ENCODE data around the gene FOXF1.

Gene FOXF1

DNA sequence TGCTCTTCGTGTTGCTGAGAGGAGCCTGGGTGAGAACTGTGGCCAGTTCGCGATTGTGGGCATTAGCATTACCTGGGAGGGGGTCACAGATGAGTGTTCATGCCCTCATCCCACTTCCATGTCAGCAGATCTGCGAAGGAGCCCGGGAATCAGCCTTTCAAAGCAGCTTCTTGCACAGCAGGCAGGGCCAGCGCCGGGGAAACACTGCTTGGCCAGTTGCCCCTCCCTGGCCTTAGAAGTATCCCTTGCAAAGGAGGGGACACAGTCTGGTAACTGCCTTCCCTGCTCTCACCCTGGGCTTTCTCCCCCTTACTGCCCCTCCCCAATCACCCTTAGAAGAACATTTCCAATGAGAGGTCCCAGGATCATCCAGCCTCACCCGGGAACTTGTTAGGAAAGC lies 42.8 kb upstream of the FOXF1 start:
- no peaks in the 10 kb centered on the region for H3K4me1 ChIP-seq (ENCODE audit: insufficient read depth, insufficient read length)
- no peaks in the 10 kb centered on the region for H3K27me3 ChIP-seq (ENCODE audit: insufficient read depth, insufficient read length)
- peaks cover 12% of the 10 kb centered on the region for H3K9me3 ChIP-seq (ENCODE audit: insufficient read depth, low read length)
- no peaks in the 10 kb centered on the region for H3K36me3 ChIP-seq (ENCODE audit: insufficient read depth, insufficient read length, low read length)
- H3K4me3 ChIP-seq (ENCODE audit: insufficient read length, low read depth): no peak overlapping the region
- no peak overlapping the region for H3K9ac ChIP-seq (ENCODE audit: insufficient read length, low read depth)
- DNase-seq (ENCODE audit: low read depth, low spot score): no peak
- TF ChIP-seq YY1 (IDR thresholded peaks at IDR 0.05; ENCODE audit: insufficient read depth, insufficient read length) (no peak), ZNF274 (IDR thresholded peaks at IDR 0.05; ENCODE audit: low read depth, low read length) (no peak), SUZ12 (IDR thresholded peaks at IDR 0.05; ENCODE audit: extremely low read depth, insufficient read depth, insufficient read length) (no peak)

DNA sequence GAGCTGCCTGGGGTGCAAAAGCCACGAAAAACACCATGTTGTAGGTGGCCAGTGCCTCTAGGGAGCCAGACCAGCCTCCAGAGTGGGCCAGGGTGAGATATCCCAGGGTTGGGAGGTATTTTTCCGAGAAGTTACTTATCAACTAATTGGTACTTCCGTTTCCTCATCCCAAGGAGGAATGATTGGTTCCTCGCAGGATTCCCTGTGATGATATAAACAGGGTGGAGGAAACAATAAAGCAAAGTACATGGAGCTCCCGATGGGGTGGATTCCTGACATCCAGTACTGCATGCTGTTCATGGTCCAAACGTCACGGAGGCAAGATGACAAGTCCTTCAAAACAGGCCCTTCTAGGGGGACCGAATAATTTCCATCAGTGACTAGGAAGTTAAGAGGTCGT lies 39.4 kb upstream of the FOXF1 start:
- H3K27me3 ChIP-seq (ENCODE audit: insufficient read depth, insufficient read length): peaks cover 6% of the 10 kb centered on the region
- TF ChIP-seq SUZ12 (IDR thresholded peaks at IDR 0.05; ENCODE audit: extremely low read depth, insufficient read depth, insufficient read length) (no peak), YY1 (IDR thresholded peaks at IDR 0.05; ENCODE audit: insufficient read depth, insufficient read length) (no peak), ZNF274 (IDR thresholded peaks at IDR 0.05; ENCODE audit: low read depth, low read length) (no peak)
- H3K4me1 ChIP-seq (ENCODE audit: insufficient read depth, insufficient read length): no peaks in the 10 kb centered on the region
- DNase-seq (ENCODE audit: low read depth, low spot score): no peak
- no peak overlapping the region for H3K4me3 ChIP-seq (ENCODE audit: insufficient read length, low read depth)
- H3K36me3 ChIP-seq (ENCODE audit: insufficient read depth, insufficient read length, low read length): no peaks in the 10 kb centered on the region
- no peak overlapping the region for H3K9ac ChIP-seq (ENCODE audit: insufficient read length, low read depth)
- peaks cover 12% of the 10 kb centered on the region; the same call in 1 of the 2 replicates for H3K9me3 ChIP-seq (ENCODE audit: insufficient read depth, low read length)

DNA sequence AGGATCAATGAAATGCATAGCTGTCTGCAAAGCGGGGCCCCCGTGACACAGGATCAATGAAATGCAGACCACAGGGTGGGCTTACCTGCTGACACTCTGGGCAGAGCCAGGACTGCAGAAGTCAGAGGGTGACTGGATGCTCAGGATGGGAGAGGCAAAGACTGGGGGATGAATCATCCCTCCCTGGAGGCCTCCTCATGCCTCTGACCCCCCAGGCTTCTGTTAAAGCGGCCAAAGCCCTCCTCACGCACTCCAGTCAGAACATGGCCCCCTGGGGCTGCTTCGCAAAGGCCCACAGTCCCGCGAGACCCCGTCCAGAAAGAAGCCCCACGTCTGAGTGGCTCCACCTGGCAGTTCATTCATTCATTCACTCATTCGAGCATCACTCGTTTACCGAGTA lies 38.4 kb upstream of the FOXF1 start:
- Histone ChIP-seq H3K36me3 (ENCODE audit: insufficient read depth, insufficient read length, low read length) (no peaks in the 10 kb centered on the region), H3K27me3 (ENCODE audit: insufficient read depth, insufficient read length) (peaks cover 9% of the 10 kb centered on the region), H3K9ac (ENCODE audit: insufficient read length, low read depth) (no peak overlapping the region), H3K9me3 (ENCODE audit: insufficient read depth, low read length) (peaks cover 12% of the 10 kb centered on the region; the same call in 1 of the 2 replicates), H3K4me1 (ENCODE audit: insufficient read depth, insufficient read length) (no peaks in the 10 kb centered on the region), H3K4me3 (ENCODE audit: insufficient read length, low read depth) (no peak overlapping the region)
- DNase-seq (ENCODE audit: low read depth, low spot score): no peak
- TF ChIP-seq SUZ12 (IDR thresholded peaks at IDR 0.05; ENCODE audit: extremely low read depth, insufficient read depth, insufficient read length) (no peak), ZNF274 (IDR thresholded peaks at IDR 0.05; ENCODE audit: low read depth, low read length) (no peak), YY1 (IDR thresholded peaks at IDR 0.05; ENCODE audit: insufficient read depth, insufficient read length) (no peak)

DNA sequence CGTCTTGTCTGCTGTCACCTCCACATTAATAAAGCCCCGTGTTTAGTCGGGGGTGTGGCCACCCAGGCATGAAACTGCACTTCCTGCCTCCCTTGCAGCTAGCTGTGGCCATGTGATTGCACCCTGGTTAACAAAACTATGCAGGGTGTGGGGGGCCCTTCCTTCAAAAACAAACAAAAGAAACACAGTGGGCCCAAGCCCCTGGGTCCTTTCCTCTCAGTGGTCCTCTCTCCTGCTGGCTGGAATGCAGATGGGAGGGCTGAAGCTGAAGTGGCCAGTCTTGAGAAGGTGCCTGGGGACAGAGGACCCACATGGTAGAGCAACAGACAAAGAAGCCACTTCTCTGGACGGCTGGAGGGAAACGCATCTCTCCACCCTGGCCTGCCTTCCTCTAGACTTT lies 38.0 kb upstream of the FOXF1 start:
- Histone ChIP-seq H3K27me3 (ENCODE audit: insufficient read depth, insufficient read length) (peaks cover 9% of the 10 kb centered on the region), H3K4me1 (ENCODE audit: insufficient read depth, insufficient read length) (no peaks in the 10 kb centered on the region), H3K36me3 (ENCODE audit: insufficient read depth, insufficient read length, low read length) (no peaks in the 10 kb centered on the region), H3K9ac (ENCODE audit: insufficient read length, low read depth) (no peak overlapping the region), H3K9me3 (ENCODE audit: insufficient read depth, low read length) (peaks cover 12% of the 10 kb centered on the region; the same call in 1 of the 2 replicates), H3K4me3 (ENCODE audit: insufficient read length, low read depth) (no peak overlapping the region)
- TF ChIP-seq YY1 (IDR thresholded peaks at IDR 0.05; ENCODE audit: insufficient read depth, insufficient read length) (no peak), ZNF274 (IDR thresholded peaks at IDR 0.05; ENCODE audit: low read depth, low read length) (no peak), SUZ12 (IDR thresholded peaks at IDR 0.05; ENCODE audit: extremely low read depth, insufficient read depth, insufficient read length) (no peak)
- DNase-seq (ENCODE audit: low read depth, low spot score): no peak

DNA sequence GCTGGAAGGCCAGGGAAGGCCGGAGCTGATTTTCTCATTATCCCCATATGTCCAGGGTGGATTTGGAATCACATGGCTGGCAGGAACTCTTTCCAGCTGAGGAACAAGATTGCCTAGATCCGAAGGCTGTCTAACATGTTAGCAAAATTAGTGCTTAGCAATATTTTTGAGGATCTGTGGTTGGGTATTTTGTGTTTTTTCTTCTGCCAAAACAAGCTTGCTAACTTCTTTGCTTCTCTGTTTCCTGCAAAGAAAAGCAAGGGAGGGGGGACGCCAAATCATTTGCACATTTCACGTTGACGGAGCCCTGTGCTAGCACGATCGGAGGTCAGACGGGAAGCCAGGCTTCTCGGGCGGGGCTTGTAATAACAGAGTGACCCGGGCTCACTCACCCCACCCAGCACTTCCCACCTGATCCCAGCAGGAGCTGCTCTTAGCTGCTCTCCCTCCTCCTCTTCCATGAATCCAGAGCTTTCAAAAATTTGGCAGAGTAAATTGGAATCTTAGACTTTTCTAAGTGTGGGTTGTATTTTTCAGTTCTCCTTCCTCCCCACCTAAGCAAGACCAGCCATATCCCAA lies 33.3 kb upstream of the FOXF1 start:
- H3K4me3 ChIP-seq (ENCODE audit: insufficient read length, low read depth): no peak overlapping the region

DNA sequence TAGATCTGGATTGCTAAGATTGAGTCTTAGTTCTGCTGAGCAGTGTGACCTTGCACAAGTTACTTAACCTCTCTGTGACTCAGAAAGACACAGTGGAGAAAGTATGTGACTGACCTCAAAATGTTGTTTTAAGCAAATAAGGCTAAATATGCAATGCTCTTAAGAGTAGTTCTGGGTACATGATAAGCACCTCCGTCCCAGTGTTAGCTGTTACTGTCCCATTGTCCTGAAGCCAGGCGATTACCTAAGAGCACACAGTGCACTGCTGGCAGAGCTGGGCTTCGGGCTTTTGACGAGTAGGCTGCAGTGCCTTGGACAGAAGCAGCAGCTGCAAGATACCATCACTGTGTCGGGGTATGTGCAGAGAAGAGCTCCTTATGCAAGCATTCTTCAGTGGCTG lies 32.7 kb upstream of the FOXF1 start:
- Histone ChIP-seq H3K9ac (ENCODE audit: insufficient read length, low read depth) (no peak overlapping the region), H3K4me3 (ENCODE audit: insufficient read length, low read depth) (no peak overlapping the region), H3K9me3 (ENCODE audit: insufficient read depth, low read length) (peaks cover 3% of the 10 kb centered on the region; the same call in 1 of the 2 replicates), H3K4me1 (ENCODE audit: insufficient read depth, insufficient read length) (no peaks in the 10 kb centered on the region), H3K36me3 (ENCODE audit: insufficient read depth, insufficient read length, low read length) (no peaks in the 10 kb centered on the region), H3K27me3 (ENCODE audit: insufficient read depth, insufficient read length) (peaks cover 12% of the 10 kb centered on the region)
- TF ChIP-seq ZNF274 (IDR thresholded peaks at IDR 0.05; ENCODE audit: low read depth, low read length): no peak
- TF ChIP-seq SUZ12 (IDR thresholded peaks at IDR 0.05; ENCODE audit: extremely low read depth, insufficient read depth, insufficient read length): no peak
- no peak for DNase-seq (ENCODE audit: low read depth, low spot score)

More for the DNA sequence above, 33.3 kb upstream of the FOXF1 start:
- peaks cover 9% of the 10 kb centered on the region; the same call in 1 of the 2 replicates for H3K9me3 ChIP-seq (ENCODE audit: insufficient read depth, low read length)
- no peak overlapping the region for H3K9ac ChIP-seq (ENCODE audit: insufficient read length, low read depth)
- H3K36me3 ChIP-seq (ENCODE audit: insufficient read depth, insufficient read length, low read length): no peaks in the 10 kb centered on the region
- no peak for DNase-seq (ENCODE audit: low read depth, low spot score)
- peaks cover 12% of the 10 kb centered on the region for H3K27me3 ChIP-seq (ENCODE audit: insufficient read depth, insufficient read length)
- H3K4me1 ChIP-seq (ENCODE audit: insufficient read depth, insufficient read length): no peaks in the 10 kb centered on the region
- no peak for TF ChIP-seq ZNF274 (IDR thresholded peaks at IDR 0.05; ENCODE audit: low read depth, low read length)
- no peak for TF ChIP-seq SUZ12 (IDR thresholded peaks at IDR 0.05; ENCODE audit: extremely low read depth, insufficient read depth, insufficient read length)
- TF ChIP-seq YY1 (IDR thresholded peaks at IDR 0.05; ENCODE audit: insufficient read depth, insufficient read length): no peak

DNA sequence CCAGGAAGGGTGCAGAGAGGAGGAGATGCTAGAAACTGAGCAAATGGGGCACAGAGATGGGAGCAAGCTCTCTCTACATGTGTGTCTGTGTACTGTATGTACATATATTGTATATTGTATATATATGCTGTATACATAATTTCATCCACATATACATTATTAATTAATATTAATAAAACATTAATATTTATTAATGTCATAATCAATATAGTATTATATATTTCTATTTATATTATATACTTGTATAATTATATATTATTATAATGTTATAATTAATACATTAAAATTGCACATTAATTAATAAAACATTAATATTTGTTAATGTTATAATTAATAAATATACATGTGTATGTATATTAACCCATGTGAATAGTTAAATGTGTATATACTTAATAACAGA lies 31.5 kb upstream of the FOXF1 start:
- H3K36me3 ChIP-seq (ENCODE audit: insufficient read depth, insufficient read length, low read length): no peaks in the 10 kb centered on the region
- TF ChIP-seq ZNF274 (IDR thresholded peaks at IDR 0.05; ENCODE audit: low read depth, low read length) (no peak), YY1 (IDR thresholded peaks at IDR 0.05; ENCODE audit: insufficient read depth, insufficient read length) (no peak), SUZ12 (IDR thresholded peaks at IDR 0.05; ENCODE audit: extremely low read depth, insufficient read depth, insufficient read length) (no peak)
- DNase-seq (ENCODE audit: low read depth, low spot score): no peak
- no peak overlapping the region for H3K4me3 ChIP-seq (ENCODE audit: insufficient read length, low read depth)
- peaks cover 4% of the 10 kb centered on the region; the same call in 1 of the 2 replicates for H3K9me3 ChIP-seq (ENCODE audit: insufficient read depth, low read length)
- H3K9ac ChIP-seq (ENCODE audit: insufficient read length, low read depth): no peak overlapping the region
- H3K27me3 ChIP-seq (ENCODE audit: insufficient read depth, insufficient read length): peaks cover 12% of the 10 kb centered on the region
- H3K4me1 ChIP-seq (ENCODE audit: insufficient read depth, insufficient read length): no peaks in the 10 kb centered on the region

Data from NT2/D1 (cell line).